GM23338 (cell line): ENCODE data around the gene IL1F10. TPM values are rescaled to one million over a fixed set of nuclear protein-coding genes. Genes with fewer than 3 reads are reported as not detected.

ENCODE experiments used
- ATAC-seq: fragments of 200-7000 bp; cut with Tn5 transposase; 3 replicates; pipeline ENCODE4 v1.9.1; 2020
- DNase-seq: peaks from one replicate; pipeline ENCODE4 v3.0.0-alpha.2; 2015; ENCODE audit warnings: low spot score
- H2AFZ ChIP-seq: fragments of 200-600 bp; sonication (generic); 2 replicates; pipeline ENCODE4 v1.8.0; 2016; ENCODE audit warnings: antibody characterized with exemption, mild to moderate bottlenecking, moderate library complexity
- H3F3A ChIP-seq: fragments of 200-600 bp; sonication (generic); replicated peaks from 2 replicates; pipeline ENCODE4 v1.8.0; 2017; ENCODE audit warnings: antibody characterized with exemption, mixed run types, low read depth
- H3K27ac ChIP-seq: fragments of 200-600 bp; sonication (generic); 2 replicates; pipeline ENCODE4 v1.6.1; 2016; ENCODE audit warnings: low read depth
- H3K27me3 ChIP-seq: fragments of 200-600 bp; sonication (generic); 2 replicates; pipeline ENCODE4 v1.8.0; 2016; ENCODE audit warnings: mild to moderate bottlenecking, mixed run types, moderate library complexity; ENCODE audit not compliant: insufficient read depth
- H3K36me3 ChIP-seq: fragments of 200-600 bp; sonication (generic); 2 replicates; pipeline ENCODE4 v1.8.0; 2016; ENCODE audit warnings: mild to moderate bottlenecking; ENCODE audit not compliant: insufficient read depth
- H3K4me1 ChIP-seq: fragments of 200-600 bp; sonication (generic); 2 replicates; pipeline ENCODE4 v1.8.0; 2016; ENCODE audit warnings: mild to moderate bottlenecking, moderate library complexity; ENCODE audit not compliant: insufficient read depth
- H3K4me2 ChIP-seq: fragments of 200-600 bp; sonication (generic); 2 replicates; pipeline ENCODE4 v1.7.1; 2017; ENCODE audit warnings: mixed run types
- H3K4me3 ChIP-seq: fragments of 200-600 bp; sonication (generic); 2 replicates; pipeline ENCODE4 v1.6.1; 2016; ENCODE audit warnings: mixed run types
- H3K79me2 ChIP-seq: fragments of 200-600 bp; sonication (generic); replicated peaks from 2 replicates; pipeline ENCODE4 v1.8.0; 2017; ENCODE audit warnings: mild to moderate bottlenecking; ENCODE audit not compliant: insufficient read depth
- H3K9me2 ChIP-seq: fragments of 200-600 bp; sonication (generic); 2 replicates; pipeline ENCODE4 v1.8.0; 2017; ENCODE audit not compliant: insufficient read depth
- H4K20me1 ChIP-seq: fragments of 200-600 bp; sonication (generic); replicated peaks from 2 replicates; pipeline ENCODE4 v1.8.0; 2017; ENCODE audit warnings: mild to moderate bottlenecking; ENCODE audit not compliant: insufficient read depth
- H3K27ac Mint-ChIP-seq: 2 replicates; pipeline ENCODE4 v1.8.0; 2020; ENCODE audit warnings: inconsistent platforms, mild to moderate bottlenecking, moderate library complexity, mixed read lengths
- H3K27me3 Mint-ChIP-seq: 3 replicates; pipeline ENCODE4 v1.8.0; 2022; ENCODE audit warnings: low read depth, mild to moderate bottlenecking, moderate library complexity, mixed read lengths, inconsistent platforms; ENCODE audit not compliant: insufficient read depth, poor library complexity
- H3K36me3 Mint-ChIP-seq: 3 replicates; pipeline ENCODE4 v1.8.0; 2021; ENCODE audit warnings: low read depth, mild to moderate bottlenecking, inconsistent platforms, moderate library complexity, mixed read lengths
- H3K4me1 Mint-ChIP-seq: 3 replicates; pipeline ENCODE4 v1.8.0; 2020; ENCODE audit warnings: mild to moderate bottlenecking, inconsistent platforms, mixed read lengths
- H3K4me3 Mint-ChIP-seq: 3 replicates; pipeline ENCODE4 v1.8.0; 2021; ENCODE audit warnings: moderate library complexity, mild to moderate bottlenecking, inconsistent platforms, mixed read lengths
- H3K9me3 Mint-ChIP-seq: 3 replicates; pipeline ENCODE4 v1.8.0; 2020; ENCODE audit warnings: moderate library complexity, mild to moderate bottlenecking, inconsistent platforms, mixed read lengths
- EZH2phosphoT487 ChIP-seq: fragments of 200-600 bp; sonication (generic); IDR thresholded peaks from one replicate; pipeline ENCODE4 v1.8.1; 2018; ENCODE audit warnings: antibody characterized with exemption; ENCODE audit not compliant: unreplicated experiment
- POLR2AphosphoS5 ChIP-seq: IDR thresholded peaks from 2 replicates; pipeline ENCODE4 v1.6.1; 2016; ENCODE audit warnings: antibody characterized with exemption, low read depth
- ZNF331 ChIP-seq: fragments of 250-450 bp; sonication (Bioruptor Pico); IDR thresholded peaks from 2 replicates; pipeline ENCODE4 v1.5.0; 2020; ENCODE audit warnings: low read depth, mild to moderate bottlenecking, moderate library complexity
- polyA plus RNA-seq: library from polyadenylated mRNA; unstranded; fragments of >200 nt; fragmentation: Nextera tagmentation; extraction: Ambion mirVana; gene quantifications from 2 replicates; pipeline ENCODE4 v1.2.1, GENCODE V29; 2016
- total RNA-seq: library from RNA; depleted of rRNA; stranded (reverse); fragments of >200 nt; shearing (Covaris generic); gene quantifications from 2 replicates; pipeline ENCODE4 v1.2.3, GENCODE V29; 2014
- TF ChIP-seq, protein P1 (sequence below): fragments of 250-450 bp; sonication (Bioruptor Pico); IDR thresholded peaks from 2 replicates; pipeline ENCODE4 v1.5.0; 2020; ENCODE audit warnings: mild to moderate bottlenecking, moderate library complexity
- TF ChIP-seq, protein P2 (sequence below): IDR thresholded peaks from one replicate; pipeline ENCODE4 v1.6.1; 2018; ENCODE audit warnings: antibody characterized with exemption; ENCODE audit not compliant: unreplicated experiment
- TF ChIP-seq, protein P3 (sequence below), 2 experiments: fragments of 200-600 bp in 1 of 2; sonication (generic) in 1 of 2; conservative IDR thresholded peaks; 2 replicates each; pipeline versions ENCODE4 v1.5.1 to v1.6.1; 2016 to 2017; ENCODE audit warnings: antibody characterized with exemption in 2 of 2, low read depth in 2 of 2, mild to moderate bottlenecking in 2 of 2, moderate library complexity in 1 of 2

Gene IL1F10
- total and polyA plus RNA-seq, 2 experiments from 2014 or later, result not detected

DNA sequence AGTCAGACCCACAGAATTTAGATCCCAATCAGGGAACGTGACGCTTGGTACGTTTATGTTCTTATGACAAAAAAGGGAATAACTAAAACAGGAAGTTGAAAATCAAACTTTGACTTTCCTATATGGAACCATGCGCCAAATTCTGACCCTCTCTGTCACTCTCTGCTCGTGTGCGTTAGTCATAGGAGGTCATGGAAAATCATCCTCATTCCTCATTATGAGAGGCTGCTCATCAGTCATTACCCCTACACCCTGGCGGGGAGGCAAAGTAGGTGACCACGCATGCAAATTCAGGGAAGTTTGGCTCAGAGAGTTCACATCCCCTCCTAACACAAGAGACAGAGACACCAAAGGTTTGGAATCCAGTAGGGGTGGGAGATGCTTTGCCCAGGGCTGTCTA is 15.5 kb downstream of the IL1F10 start:
- Histone ChIP-seq H3K79me2 (no peaks in the 10 kb centered on the region), H3K4me3 (no peak overlapping the region), H3K4me2 (no peak overlapping the region), H3K27me3 (no peaks in the 10 kb centered on the region), H3K27ac (no peak overlapping the region), H3K9me2 (no peaks in the 10 kb centered on the region), H3K36me3 (no peaks in the 10 kb centered on the region), H2AFZ (no peak overlapping the region), H4K20me1 (no peaks in the 10 kb centered on the region), H3F3A (no peaks in the 10 kb centered on the region), H3K4me1 (peaks cover 8% of the 10 kb centered on the region)
- Mint-ChIP-seq H3K4me3 (no peak overlapping the region), H3K27me3 (no peaks in the 10 kb centered on the region), H3K4me1 (peaks cover 4% of the 10 kb centered on the region; the same call in 2 of the 3 replicates), H3K9me3 (no peaks in the 10 kb centered on the region), H3K27ac (no peak overlapping the region), H3K36me3 (no peaks in the 10 kb centered on the region)
- no peak for ATAC-seq
- no peak for DNase-seq
- TF ChIP-seq, protein P1, sequence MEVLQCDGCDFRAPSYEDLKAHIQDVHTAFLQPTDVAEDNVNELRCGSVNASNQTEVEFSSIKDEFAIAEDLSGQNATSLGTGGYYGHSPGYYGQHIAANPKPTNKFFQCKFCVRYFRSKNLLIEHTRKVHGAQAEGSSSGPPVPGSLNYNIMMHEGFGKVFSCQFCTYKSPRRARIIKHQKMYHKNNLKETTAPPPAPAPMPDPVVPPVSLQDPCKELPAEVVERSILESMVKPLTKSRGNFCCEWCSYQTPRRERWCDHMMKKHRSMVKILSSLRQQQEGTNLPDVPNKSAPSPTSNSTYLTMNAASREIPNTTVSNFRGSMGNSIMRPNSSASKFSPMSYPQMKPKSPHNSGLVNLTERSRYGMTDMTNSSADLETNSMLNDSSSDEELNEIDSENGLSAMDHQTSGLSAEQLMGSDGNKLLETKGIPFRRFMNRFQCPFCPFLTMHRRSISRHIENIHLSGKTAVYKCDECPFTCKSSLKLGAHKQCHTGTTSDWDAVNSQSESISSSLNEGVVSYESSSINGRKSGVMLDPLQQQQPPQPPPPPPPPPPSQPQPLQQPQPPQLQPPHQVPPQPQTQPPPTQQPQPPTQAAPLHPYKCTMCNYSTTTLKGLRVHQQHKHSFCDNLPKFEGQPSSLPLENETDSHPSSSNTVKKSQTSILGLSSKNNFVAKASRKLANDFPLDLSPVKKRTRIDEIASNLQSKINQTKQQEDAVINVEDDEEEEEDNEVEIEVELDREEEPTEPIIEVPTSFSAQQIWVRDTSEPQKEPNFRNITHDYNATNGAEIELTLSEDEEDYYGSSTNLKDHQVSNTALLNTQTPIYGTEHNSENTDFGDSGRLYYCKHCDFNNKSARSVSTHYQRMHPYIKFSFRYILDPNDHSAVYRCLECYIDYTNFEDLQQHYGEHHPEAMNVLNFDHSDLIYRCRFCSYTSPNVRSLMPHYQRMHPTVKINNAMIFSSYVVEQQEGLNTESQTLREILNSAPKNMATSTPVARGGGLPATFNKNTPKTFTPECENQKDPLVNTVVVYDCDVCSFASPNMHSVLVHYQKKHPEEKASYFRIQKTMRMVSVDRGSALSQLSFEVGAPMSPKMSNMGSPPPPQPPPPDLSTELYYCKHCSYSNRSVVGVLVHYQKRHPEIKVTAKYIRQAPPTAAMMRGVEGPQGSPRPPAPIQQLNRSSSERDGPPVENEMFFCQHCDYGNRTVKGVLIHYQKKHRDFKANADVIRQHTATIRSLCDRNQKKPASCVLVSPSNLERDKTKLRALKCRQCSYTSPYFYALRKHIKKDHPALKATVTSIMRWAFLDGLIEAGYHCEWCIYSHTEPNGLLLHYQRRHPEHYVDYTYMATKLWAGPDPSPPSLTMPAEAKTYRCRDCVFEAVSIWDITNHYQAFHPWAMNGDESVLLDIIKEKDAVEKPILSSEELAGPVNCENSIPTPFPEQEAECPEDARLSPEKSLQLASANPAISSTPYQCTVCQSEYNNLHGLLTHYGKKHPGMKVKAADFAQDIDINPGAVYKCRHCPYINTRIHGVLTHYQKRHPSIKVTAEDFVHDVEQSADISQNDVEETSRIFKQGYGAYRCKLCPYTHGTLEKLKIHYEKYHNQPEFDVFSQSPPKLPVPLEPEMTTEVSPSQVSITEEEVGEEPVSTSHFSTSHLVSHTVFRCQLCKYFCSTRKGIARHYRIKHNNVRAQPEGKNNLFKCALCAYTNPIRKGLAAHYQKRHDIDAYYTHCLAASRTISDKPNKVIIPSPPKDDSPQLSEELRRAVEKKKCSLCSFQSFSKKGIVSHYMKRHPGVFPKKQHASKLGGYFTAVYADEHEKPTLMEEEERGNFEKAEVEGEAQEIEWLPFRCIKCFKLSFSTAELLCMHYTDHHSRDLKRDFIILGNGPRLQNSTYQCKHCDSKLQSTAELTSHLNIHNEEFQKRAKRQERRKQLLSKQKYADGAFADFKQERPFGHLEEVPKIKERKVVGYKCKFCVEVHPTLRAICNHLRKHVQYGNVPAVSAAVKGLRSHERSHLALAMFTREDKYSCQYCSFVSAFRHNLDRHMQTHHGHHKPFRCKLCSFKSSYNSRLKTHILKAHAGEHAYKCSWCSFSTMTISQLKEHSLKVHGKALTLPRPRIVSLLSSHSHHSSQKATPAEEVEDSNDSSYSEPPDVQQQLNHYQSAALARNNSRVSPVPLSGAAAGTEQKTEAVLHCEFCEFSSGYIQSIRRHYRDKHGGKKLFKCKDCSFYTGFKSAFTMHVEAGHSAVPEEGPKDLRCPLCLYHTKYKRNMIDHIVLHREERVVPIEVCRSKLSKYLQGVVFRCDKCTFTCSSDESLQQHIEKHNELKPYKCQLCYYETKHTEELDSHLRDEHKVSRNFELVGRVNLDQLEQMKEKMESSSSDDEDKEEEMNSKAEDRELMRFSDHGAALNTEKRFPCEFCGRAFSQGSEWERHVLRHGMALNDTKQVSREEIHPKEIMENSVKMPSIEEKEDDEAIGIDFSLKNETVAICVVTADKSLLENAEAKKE, result no peak
- no peak for TF ChIP-seq POLR2AphosphoS5

DNA sequence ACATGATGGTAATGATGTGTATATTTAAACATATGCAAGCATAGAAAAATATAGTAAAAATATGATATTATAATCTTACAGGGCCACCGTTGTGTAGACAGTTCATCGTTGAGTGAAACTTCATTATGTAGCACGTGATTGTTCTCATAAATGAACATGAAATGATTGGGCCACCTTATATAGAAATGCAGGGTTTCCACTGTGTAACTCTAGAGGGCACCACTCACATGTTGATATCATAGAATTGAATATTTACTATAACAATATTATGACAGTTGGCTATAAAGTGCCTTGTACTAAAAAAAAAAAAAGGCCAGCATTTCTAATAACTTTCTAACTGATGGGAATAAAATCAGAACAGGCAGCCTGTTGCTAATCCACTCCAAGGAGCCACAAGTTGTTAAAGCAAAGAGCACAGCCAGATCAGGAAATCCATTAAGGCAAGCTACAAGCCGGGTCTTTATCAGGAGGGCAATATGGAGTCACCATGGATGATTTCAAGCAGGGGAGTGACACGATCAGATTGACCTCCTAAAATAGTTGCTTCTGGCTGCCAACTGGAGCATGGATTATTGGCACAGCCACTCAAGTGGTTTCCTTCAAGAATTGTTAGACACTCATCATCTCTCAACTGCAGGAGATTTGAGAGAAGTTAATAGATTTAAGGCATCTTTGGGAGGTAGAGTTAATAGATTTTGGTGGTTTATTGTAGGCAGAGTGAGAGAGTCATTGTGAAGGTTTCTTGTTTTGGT is 16.7 kb downstream of the IL1F10 start:
- H3K9me3 Mint-ChIP-seq, result no peaks in the 10 kb centered on the region
- H3K27me3 ChIP-seq, result no peaks in the 10 kb centered on the region
- H2AFZ ChIP-seq, result no peak overlapping the region
- no peaks in the 10 kb centered on the region for H3K9me2 ChIP-seq
- no peaks in the 10 kb centered on the region for H3K36me3 ChIP-seq
- no peaks in the 10 kb centered on the region for H3K79me2 ChIP-seq
- no peak overlapping the region for H3K27ac Mint-ChIP-seq
- no peaks in the 10 kb centered on the region for H3K4me1 ChIP-seq
- H3K27ac ChIP-seq, result no peak overlapping the region
- DNase-seq (no peak), ATAC-seq (no peak)
- no peaks in the 10 kb centered on the region for H3F3A ChIP-seq
- H3K36me3 Mint-ChIP-seq, result no peaks in the 10 kb centered on the region
- H3K4me3 ChIP-seq, result no peak overlapping the region
- H4K20me1 ChIP-seq, result no peaks in the 10 kb centered on the region
- H3K27me3 Mint-ChIP-seq, result no peaks in the 10 kb centered on the region
- no peak overlapping the region for H3K4me3 Mint-ChIP-seq
- peaks cover 3% of the 10 kb centered on the region; the same call in 2 of the 3 replicates for H3K4me1 Mint-ChIP-seq
- H3K4me2 ChIP-seq, result no peak overlapping the region
- TF ChIP-seq, protein P2, sequence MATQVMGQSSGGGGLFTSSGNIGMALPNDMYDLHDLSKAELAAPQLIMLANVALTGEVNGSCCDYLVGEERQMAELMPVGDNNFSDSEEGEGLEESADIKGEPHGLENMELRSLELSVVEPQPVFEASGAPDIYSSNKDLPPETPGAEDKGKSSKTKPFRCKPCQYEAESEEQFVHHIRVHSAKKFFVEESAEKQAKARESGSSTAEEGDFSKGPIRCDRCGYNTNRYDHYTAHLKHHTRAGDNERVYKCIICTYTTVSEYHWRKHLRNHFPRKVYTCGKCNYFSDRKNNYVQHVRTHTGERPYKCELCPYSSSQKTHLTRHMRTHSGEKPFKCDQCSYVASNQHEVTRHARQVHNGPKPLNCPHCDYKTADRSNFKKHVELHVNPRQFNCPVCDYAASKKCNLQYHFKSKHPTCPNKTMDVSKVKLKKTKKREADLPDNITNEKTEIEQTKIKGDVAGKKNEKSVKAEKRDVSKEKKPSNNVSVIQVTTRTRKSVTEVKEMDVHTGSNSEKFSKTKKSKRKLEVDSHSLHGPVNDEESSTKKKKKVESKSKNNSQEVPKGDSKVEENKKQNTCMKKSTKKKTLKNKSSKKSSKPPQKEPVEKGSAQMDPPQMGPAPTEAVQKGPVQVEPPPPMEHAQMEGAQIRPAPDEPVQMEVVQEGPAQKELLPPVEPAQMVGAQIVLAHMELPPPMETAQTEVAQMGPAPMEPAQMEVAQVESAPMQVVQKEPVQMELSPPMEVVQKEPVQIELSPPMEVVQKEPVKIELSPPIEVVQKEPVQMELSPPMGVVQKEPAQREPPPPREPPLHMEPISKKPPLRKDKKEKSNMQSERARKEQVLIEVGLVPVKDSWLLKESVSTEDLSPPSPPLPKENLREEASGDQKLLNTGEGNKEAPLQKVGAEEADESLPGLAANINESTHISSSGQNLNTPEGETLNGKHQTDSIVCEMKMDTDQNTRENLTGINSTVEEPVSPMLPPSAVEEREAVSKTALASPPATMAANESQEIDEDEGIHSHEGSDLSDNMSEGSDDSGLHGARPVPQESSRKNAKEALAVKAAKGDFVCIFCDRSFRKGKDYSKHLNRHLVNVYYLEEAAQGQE, result no peak
- TF ChIP-seq ZNF331 (no peak), POLR2AphosphoS5 (no peak), EZH2phosphoT487 (no peak)
- TF ChIP-seq, protein P3, sequence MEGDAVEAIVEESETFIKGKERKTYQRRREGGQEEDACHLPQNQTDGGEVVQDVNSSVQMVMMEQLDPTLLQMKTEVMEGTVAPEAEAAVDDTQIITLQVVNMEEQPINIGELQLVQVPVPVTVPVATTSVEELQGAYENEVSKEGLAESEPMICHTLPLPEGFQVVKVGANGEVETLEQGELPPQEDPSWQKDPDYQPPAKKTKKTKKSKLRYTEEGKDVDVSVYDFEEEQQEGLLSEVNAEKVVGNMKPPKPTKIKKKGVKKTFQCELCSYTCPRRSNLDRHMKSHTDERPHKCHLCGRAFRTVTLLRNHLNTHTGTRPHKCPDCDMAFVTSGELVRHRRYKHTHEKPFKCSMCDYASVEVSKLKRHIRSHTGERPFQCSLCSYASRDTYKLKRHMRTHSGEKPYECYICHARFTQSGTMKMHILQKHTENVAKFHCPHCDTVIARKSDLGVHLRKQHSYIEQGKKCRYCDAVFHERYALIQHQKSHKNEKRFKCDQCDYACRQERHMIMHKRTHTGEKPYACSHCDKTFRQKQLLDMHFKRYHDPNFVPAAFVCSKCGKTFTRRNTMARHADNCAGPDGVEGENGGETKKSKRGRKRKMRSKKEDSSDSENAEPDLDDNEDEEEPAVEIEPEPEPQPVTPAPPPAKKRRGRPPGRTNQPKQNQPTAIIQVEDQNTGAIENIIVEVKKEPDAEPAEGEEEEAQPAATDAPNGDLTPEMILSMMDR (conservative IDR thresholded peaks at IDR 0.05; ENCODE audit: low read depth in 2 of 2), result peak; percentile 36 to 49
